ENCODE data around the gene CLDN8.

DNA sequence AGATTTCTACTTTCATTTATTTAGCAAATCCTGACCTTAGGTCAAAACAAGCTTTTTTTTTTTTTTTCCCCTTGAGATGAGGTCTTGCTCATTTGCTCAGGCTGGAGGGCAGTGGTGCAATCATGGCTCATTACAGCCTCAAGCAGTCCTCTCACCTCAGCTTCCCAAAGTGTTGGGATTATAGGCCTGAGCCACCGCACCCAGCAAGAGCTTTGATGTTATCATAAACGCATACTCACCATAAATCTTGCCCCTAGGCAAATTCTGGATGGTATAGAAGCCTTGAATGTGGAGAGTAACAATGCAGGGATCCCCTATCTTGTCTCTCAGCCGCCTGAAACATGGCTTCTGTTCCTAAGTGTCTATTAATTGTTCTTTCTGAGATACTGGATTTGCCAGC lies 24.8 kb upstream of the CLDN8 start:
- no peak for TF ChIP-seq POLR2A (IDR thresholded peaks at IDR 0.05; ENCODE audit: borderline replicate concordance, extremely low read depth, insufficient read depth, insufficient read length)
- TF ChIP-seq, protein P1, sequence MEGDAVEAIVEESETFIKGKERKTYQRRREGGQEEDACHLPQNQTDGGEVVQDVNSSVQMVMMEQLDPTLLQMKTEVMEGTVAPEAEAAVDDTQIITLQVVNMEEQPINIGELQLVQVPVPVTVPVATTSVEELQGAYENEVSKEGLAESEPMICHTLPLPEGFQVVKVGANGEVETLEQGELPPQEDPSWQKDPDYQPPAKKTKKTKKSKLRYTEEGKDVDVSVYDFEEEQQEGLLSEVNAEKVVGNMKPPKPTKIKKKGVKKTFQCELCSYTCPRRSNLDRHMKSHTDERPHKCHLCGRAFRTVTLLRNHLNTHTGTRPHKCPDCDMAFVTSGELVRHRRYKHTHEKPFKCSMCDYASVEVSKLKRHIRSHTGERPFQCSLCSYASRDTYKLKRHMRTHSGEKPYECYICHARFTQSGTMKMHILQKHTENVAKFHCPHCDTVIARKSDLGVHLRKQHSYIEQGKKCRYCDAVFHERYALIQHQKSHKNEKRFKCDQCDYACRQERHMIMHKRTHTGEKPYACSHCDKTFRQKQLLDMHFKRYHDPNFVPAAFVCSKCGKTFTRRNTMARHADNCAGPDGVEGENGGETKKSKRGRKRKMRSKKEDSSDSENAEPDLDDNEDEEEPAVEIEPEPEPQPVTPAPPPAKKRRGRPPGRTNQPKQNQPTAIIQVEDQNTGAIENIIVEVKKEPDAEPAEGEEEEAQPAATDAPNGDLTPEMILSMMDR (IDR thresholded peaks at IDR 0.05 in 2 of 3, conservative IDR thresholded peaks at IDR 0.05 in 1 of 3; ENCODE audit: borderline replicate concordance in 1 of 3, insufficient read depth in 1 of 3, low read depth in 2 of 3, low read length in 2 of 3) = no peak
- TF ChIP-seq ZBTB33 (IDR thresholded peaks at IDR 0.05; ENCODE audit: extremely low read depth, insufficient replicate concordance, low read length) = no peak
- TF ChIP-seq POLR2AphosphoS5 (IDR thresholded peaks at IDR 0.05; ENCODE audit: low read depth, low read length) = no peak
- TF ChIP-seq MAX (IDR thresholded peaks at IDR 0.05) = no peak
- no peak for TF ChIP-seq YY1 (IDR thresholded peaks at IDR 0.05; ENCODE audit: extremely low read depth, insufficient replicate concordance, low read depth, low read length)
- no peak for TF ChIP-seq SP1 (IDR thresholded peaks at IDR 0.05; ENCODE audit: low read depth)
- TF ChIP-seq, protein P2, sequence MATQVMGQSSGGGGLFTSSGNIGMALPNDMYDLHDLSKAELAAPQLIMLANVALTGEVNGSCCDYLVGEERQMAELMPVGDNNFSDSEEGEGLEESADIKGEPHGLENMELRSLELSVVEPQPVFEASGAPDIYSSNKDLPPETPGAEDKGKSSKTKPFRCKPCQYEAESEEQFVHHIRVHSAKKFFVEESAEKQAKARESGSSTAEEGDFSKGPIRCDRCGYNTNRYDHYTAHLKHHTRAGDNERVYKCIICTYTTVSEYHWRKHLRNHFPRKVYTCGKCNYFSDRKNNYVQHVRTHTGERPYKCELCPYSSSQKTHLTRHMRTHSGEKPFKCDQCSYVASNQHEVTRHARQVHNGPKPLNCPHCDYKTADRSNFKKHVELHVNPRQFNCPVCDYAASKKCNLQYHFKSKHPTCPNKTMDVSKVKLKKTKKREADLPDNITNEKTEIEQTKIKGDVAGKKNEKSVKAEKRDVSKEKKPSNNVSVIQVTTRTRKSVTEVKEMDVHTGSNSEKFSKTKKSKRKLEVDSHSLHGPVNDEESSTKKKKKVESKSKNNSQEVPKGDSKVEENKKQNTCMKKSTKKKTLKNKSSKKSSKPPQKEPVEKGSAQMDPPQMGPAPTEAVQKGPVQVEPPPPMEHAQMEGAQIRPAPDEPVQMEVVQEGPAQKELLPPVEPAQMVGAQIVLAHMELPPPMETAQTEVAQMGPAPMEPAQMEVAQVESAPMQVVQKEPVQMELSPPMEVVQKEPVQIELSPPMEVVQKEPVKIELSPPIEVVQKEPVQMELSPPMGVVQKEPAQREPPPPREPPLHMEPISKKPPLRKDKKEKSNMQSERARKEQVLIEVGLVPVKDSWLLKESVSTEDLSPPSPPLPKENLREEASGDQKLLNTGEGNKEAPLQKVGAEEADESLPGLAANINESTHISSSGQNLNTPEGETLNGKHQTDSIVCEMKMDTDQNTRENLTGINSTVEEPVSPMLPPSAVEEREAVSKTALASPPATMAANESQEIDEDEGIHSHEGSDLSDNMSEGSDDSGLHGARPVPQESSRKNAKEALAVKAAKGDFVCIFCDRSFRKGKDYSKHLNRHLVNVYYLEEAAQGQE (IDR thresholded peaks at IDR 0.05; ENCODE audit: low read depth) = no peak
- TF ChIP-seq SIN3A (IDR thresholded peaks at IDR 0.05; ENCODE audit: low read depth) = no peak
- no peak for TF ChIP-seq EGR1 (IDR thresholded peaks at IDR 0.05; ENCODE audit: low read depth)
- no peak for TF ChIP-seq EZH2 (IDR thresholded peaks at IDR 0.05)
